Stimulated activated CD8-positive, alpha-beta memory T cell treated with anti-CD3 and anti-CD28 coated beads, Interleukin-12 subunit alpha, Interleukin-12 subunit beta, amount 100 ng/mL, for 24 hours (primary cell): ENCODE data around the gene PHF20.
"Not testable (repeated sequence)": the region's sequence is repeated elsewhere in the genome, so short reads cannot be mapped to it uniquely, and the experiment has no call there.

Experiments
- DNase-seq: peaks from one replicate; pipeline ENCODE4 v3.0.0-alpha.2; 2020; ENCODE audit errors: extremely low read depth

Gene PHF20

DNA sequence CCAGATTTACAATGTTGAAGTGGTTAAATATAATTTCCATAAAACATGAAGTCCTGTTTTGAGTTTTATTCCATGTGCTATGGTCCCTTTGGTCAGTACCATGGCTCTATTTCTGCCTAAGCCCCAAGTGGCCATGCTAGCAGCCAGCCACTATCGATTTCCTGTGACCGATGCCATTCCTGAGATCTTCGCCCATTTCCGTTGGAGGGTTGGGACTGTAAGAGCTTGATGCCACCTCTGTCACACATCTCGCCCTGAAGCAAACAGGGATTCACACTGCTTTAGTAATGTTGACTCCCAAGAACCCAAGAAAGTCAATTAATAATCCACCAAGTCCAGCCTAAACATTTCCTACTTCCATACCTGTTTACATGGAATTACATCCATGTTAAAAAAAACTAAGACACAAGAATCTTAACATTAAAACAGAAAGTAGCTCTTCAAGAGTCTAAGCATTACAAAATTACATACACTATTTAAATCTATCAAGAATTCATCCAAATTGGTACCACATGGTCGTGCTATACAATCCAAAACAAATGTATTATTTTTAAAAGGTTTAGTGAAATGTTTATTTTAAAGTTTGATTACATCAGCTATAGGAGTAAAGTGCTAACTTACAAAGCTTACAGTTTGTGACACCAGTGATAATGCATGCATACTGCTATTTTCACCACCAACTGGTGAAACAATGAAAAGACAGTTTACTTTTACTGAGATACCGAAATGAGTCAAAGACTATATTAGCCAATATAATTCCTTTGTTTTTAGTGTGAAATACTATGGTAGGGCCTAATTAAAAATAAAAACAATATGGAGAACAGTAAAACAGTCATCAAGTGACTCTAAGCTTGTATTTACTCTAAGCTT is 32.3 kb upstream of the PHF20 start:
- no peak for DNase-seq

DNA sequence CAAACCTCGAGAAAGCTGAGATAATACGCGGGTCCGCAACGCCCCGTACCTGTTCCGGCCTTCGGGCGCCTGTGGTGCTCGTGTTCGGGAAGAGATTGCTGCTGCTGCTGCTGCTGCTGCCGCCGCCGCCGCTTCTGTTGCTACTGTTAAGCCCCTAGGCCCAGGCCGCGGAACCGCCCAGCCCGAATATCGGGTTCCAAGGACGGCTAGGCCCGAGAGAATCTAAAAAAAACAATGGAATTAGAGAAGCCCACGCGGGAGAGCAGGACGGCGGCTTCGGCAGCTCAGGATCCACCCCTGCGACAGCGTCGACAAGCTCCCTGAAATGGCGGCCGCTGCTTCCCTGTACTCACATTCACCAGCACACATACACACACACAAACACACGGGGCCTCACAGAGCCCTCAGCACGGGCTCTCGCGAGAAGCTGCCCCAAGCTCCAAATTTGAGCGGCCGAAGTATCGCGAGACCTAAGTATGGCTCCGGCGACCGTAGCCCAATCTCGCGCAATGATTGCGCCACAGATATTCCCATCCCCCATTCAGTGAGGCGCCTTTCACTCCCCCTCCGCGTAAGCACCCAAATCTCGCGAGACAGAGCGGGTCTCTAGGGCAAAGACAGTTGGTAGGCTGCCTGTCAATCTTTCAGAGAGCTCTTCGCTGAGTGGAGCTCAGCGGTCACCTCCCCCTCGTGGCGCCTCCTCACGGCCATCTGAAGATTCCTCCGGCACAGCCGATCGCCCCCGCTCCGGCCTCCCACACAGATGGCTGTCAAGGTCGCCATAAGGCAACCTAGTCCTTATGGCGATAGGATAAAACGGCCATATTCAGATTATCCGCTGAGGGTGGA is 29.7 kb upstream of the PHF20 start, which contains the start of gene RBM39:
TSS of gene RBM39 (minus strand) at position 369 of the 849 bp plus-strand sequence. CDS start 1,386 bp downstream, outside the sequence.
- DNase-seq, result peak; percentile 95

DNA sequence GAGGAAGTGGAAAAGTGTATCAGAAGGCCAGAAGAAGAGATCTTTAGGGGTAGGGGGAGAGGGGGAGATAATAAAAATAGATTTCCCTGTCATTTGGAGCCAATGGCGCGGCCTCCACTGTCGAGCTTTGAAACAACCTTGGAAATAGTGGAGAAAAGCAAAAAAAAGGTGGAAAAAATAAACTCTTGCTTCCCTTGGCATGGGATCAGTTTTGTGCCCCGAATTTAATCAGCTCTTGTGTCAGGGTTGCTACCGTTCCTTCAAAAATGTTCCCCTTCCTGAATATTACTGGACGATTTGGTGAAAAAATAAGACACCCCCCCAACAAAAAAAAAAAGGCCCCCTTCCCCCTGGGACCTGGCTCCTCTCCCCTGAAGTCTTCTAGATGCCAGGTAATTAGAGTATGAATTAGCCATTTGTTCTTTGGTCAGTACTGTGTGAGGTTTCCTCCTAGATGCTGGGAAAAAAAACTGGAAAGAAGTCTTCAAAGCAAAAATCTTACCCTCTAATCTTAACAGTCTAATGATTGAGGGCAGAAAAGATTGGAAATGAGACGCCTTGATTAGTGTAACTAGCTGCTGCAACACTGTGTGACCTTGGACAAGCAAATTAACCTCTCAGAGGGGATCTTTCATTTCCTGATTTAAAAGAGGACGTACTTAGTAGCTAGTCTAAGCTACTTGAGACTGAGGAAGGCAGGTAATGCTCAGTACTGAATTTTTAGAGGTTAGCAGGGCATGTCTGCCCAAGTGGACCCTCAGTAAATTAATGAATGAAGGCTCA is 28.9 kb upstream of the PHF20 start:
- DNase-seq, result no peak

DNA sequence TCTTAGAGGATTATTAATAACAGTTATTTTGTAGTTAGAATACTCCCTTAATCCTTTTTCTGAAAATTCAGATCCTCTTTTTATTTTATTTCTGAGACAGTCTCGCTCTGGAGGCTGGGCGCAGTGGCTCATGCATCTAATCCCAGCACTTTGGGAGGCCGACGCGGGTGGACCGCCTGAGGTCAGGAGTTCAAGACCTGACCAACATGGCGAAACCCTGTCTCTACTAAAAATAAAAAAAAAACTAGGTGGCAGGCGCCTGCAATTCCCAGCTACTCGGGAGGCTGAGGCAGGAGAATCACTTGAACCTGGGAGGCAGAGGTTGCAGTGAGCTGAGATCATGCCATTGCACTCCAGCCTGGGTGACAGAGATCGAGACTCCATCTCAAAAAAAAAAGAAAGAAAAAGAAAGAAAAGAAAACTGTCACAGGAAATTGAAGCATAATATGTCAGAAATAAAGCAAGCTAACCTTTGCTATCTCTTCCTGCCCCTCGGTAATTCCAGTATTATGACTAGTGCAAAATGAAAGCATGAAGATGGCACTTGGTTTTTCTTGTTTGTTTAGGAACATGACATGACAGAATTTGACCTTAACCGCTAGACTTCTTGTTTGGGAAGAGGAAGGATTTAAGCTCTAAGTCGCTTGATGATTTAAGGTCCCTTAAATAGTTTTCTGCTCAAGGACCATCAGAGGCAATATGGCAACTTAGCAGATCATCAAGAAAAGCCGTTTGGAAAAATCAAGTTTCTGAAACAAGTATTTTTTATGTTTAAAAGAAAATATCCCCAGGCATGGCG is 27.9 kb upstream of the PHF20 start:
- DNase-seq, result no peak

DNA sequence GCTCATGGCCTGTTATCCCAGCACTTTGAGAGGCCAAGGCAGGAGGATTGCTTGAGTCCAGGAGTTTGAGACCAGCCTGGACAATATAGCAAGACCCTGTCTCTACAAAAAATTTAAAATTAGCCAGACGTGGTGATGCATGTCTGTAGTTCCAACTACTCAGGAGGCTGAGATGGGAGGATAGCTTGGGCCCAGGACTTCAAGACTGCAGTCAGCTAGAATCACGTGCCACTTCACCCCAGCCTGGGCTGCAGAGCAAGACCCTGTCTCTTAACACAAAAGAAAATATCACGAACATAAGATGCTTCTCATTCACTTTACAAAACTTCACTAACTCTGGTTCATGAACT is 27.3 kb upstream of the PHF20 start:
- not testable (repeated sequence) for DNase-seq

DNA sequence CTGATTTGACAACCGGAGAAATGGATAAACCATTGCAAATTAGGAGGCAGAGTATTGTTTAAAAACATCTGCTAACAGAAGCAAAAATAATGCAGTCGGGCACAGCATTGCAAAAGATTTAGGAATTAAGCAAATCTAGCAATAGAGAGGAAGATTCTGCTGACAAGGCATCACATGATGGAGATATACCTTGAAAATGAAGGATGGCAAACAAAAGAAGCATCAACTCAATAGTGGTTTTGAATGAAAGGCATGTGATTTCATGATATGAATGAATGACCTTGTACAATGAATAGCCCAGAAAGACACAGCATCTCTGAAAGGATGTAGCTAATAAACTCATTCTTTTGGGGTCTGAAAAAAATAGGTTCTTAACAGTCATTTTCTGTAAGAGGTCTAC is 21.2 kb upstream of the PHF20 start:
- no peak for DNase-seq

DNA sequence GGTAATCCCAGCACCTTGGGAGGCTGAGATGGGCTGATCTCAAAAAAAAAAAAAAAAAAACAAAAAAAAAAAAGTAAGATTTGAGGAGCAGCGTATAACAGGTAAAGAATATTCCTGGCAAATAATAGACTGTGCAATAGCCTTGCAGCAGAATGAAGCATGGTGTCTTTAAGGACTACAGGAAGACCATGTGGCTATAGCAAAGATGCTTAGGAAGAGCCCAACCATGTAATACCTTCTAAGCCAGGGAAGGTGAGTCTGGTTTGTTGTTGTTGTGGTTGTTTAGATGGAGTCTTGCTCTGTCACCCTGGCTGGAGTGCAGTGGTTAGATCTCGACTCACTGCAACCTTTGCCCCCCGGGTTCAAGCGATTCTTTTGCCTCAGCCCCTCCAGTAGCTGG is 15.4 kb upstream of the PHF20 start:
- no peak for DNase-seq

DNA sequence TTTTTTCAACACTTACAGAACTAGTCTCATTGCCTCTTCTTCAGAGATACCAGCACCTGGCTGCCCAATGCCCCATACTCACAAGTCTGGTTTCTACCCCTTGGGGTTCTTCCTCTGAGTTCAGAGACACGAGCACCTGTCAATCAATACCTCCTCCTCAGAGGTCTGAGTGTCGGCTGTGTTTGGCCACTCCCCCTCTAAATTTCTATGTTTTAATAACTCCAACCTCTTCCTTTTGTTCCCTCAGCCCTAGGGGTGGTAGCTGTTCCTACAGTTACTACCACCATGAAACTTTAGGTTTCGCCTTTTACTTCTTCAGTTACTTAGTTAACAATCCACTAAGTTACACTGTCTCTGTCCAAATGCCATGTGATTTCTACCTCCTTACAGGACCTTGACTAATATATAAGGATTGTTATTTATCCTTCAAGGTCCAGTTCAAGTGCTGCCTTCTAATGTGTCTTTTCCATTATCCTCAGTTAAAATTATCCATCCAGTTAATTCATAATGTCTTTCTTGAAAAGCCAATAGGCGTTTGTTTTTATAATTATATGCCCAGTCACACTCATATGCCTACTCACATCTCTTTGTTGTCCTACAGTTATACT is 14.6 kb upstream of the PHF20 start:
- DNase-seq, result no peak

DNA sequence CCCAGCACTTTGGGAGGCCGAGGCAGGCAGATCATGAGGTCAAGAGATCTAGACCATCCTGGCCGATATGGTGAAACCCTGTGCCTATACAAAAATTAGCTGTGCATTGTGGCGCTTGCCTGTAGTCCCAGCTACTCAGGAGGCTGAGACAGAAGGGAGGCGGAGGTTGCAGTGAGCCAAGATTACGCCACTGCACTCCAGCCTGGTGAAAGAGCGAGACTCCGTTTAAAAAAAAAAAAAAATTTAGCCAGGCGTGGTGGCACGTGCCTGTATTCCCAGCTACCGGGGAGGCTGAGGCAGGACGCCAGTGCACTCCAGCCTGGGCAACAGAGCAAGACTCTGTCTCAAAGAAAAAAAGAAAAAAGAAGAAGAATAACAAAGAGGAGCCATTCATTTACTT is 10.3 kb upstream of the PHF20 start:
- DNase-seq, result not testable (repeated sequence)

DNA sequence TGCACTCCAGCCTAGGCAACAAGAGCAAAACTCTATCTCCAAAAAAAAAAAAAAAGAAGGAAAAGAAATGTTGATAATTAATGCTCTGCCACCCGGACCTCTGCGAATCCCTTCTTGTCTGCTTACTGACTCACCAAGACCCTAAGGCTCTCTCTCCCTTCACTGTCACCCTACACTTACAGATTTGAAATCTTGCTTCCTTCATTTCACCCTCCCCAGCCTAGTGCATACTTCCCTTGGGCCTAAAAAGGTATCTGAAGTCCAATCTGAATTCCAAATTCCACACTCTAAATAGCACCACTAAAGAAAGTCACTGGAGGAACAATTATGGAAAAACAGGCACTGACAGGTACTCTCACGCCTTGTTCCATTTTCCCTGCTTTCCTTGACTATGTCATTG is 9.4 kb upstream of the PHF20 start:
- DNase-seq, result no peak

DNA sequence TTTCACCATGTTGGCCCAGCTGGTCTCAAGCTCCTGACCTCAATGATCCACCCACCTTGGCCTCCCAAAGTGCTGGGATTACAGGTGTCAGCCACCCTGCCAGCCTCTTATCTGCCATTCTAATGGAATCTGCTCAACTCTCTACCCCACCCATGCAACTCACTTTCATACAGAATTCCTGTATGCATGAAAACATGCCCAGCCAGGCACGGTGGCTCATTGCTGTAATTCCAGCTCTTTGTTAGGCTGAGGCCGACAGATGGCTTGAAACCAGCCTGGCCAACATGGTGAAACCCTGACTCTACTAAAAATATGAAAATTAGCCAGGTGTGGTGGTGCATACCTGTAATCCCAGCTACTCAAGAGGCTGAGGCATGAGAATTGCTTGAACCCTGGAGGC is 6.9 kb upstream of the PHF20 start:
- DNase-seq, result not testable (repeated sequence)

DNA sequence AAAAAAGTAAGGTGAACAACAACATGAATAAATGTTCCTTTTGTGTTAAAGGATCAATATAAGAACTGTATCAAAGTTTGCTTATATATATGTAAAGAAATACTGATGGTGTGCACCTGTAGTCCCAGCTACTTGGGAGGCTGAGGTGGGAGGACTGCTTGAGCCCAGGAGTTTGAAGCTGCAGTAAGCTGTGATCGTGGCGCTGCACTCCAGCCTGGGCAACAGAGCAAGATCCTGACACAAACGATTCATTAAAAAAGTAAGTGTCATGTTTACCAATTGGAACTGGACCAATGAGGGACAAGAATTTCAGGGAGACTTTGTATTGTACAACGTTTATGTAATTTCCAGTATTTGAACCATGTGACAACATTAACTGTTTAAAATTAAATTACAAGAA is 5.0 kb upstream of the PHF20 start:
- DNase-seq, result no peak

DNA sequence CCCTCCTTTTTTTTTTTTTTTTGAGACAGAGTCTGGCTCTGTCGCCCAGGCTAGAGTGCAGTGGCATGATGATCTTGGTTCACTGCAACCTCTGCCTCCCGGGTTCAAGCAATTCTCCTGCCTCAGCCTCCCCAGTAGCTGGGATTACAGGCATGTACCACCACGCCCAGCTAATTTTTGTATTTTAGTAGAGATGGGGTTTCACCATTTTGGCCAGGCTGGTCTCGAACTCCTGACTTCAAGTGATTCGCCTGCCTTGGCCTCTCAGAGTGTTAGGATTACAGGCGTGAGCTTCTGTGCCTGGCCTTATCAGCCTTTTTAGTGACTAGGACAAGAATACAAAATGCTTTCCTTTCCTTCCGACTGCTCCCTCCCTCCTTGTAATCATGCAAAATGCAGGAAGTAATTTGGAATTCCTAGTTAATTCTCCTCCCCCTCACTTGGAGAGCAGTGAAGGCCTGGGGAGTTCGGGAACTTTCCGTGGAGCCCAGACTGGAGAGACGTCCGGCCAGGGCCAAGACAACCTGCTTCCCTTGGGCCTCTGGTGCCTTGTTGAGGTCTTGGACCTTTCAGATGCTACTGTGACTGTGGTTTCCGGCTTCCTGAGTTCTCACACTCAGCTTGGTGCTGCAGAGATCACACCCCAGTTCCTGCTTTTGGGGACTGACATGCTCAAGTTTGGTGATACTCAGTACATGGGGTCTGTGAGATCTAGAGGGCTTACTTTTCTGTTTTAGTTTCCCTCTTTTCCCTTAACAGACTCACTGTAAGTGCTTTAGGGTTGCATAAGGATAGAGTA is 3.9 kb upstream of the PHF20 start:
- DNase-seq, result no peak

DNA sequence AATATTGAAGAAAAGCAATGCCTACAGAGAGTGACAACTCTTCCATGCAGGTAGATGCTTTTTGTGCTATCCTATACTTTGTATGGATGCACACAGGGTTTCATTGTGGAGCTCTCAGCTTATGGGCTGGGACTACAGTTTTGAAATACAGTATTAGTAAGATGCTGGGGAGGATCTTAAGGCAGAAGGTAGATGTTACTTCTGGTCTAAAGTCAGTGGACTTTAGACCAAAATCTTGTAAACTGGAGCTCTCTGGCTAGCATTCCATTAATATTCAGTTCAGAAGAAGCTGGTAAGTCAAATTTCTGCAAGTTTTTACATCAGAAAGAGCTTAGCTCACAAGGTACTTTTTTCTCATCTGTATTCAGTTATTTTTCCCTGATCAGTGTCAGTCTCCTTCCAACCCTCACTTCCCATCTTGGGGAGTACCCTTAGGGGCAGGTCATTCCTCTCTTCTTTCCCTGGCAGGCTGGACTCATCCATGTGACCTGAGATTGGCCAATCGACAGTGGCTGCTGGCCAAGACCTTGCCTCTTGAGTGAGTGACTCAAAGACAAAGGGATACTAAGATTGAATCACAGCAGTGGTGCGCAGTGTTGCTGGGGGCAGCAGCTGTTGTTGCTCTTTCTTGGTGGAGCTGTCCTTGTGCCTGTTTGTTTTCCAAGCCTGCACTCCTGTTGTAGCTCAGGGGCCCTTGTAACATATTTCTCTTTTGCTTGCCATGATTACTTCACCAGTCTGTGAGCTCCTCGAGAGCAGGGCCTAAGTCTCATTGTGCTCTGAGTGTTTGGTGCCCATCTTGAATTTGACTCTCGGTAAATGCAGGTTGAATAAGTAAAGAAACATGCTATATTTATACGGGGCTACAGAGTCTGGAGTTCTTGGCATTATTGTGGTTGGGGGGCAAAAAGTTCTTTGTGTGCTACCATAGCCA is 2.8 kb upstream of the PHF20 start:
- DNase-seq, result no peak

DNA sequence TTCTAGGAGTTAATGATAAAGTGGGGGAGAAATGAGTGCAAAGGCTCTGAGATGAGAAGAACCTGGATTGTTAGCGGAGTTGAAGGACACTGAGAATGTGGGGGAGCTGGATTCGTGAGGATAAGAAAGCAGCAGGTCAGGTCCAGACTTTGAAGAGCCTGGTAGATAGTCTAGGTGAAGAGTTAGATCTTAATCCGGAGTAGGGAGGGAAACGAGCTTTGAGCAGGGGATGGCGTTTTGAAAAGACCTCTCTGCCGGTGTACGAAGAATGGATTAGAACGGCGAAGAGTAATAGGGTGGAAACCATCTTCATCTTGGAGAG is 487 bp upstream of the PHF20 start:
- DNase-seq, result no peak

DNA sequence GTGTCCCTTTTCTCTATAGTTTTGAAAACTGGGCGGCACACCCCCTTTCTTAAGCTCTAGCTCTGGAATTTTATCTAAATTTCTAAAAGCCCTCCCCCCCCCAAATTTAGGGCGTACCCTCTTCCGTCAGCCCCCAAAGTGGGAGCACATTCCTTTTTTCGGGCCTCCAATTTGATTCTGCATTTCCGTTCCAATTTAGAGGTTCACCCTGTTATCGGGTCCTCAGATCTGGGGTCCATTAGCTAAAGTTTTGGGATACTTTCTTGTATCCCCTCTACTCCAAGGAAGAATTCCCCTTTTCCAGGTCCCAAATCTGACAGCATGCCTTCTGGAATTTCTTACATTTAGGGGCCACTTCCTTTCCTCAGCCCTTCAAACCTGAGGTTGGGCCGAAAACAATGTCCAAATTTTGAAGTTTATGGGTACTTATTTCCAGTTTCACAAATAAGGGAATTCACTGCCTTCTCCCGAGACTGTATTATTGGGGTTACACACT is 796 bp downstream of the PHF20 start:
- DNase-seq, result no peak

DNA sequence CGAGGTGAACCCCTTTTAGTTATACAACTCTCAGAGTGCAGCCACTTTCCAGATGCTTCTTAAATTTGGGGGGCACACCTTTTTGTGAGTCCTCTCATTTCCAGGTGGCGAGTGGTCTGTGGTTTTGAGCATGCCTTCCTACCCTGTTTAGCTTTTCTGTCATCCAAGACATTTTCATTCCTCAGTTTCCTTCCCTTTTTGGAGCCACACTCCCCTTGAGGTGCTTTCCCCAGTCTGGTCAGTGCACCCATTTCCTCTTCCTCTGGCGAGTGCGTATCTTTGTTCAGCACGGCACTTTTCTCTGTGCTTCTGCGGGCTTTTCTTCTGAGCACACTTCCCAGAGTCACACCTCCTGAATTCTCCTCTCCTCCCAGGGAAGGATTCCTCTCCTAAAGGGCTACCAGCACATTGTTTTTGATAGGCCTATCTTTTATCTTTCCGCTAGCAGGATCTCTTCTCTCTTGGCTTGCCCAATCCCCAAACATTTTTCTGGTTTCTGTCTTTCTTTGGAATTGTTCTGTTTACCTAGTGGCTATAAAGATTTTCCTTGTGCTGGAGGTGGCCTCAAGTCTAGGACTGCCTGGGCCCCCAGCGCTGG is 1.4 kb downstream of the PHF20 start:
- no peak for DNase-seq

DNA sequence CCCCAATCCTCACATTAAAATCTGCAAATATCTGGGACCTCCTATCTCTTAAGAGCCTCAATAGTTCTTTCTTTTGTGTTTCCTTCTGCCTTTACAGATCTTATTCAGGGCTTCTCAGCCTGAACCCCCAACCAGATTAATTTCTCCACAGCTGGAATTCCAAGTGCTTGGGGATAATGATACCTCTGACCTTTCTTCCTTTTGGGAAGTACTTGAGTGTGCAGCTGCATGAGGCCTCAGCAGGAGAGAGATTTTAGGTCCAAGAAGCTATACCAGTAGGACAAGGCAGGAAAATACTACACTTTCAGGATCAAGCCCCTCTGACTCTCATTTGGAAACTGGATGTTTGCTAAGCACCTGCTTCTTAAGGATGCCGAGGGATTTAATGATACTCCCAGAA is 2.6 kb downstream of the PHF20 start:
- no peak for DNase-seq
